OCI-LY3 (cell line): ENCODE data around the gene CYFIP2.

Experiments used
- CTCF ChIP-seq: fragments of 200-600, 300-600 bp; sonication (generic); IDR thresholded peaks from 2 replicates; pipeline ENCODE4 v1.5.1; 2014; ENCODE audit warnings: antibody characterized with exemption, low read length, low read depth
- EZH2phosphoT487 ChIP-seq: fragments of 200-600 bp; shearing (Covaris generic); IDR thresholded peaks from 2 replicates; pipeline ENCODE4 v1.6.1; 2018; ENCODE audit warnings: antibody characterized with exemption, mixed run types, low read depth

- TF ChIP-seq CTCF: no peak
- no peak for TF ChIP-seq EZH2phosphoT487
These were observed 3.9 kb downstream of the CYFIP2 start for GRCh38 chr5:157269761-157270272.
